DND-41 (cell line): ENCODE measurements around the gene MED12L.
A peak's percentile ranks its signal among the peaks of the same experiment; 100 is the strongest.

Experiments used
- ATAC-seq: fragments of 200-7000 bp; cut with Tn5 transposase; 3 replicates; pipeline ENCODE4 v1.9.1; 2021; ENCODE audit warnings: low read depth; ENCODE audit not compliant: insufficient read depth
- DNase-seq: peaks from one replicate; pipeline ENCODE4 v3.0.0-alpha.2; 2020
- H2AFZ ChIP-seq: 2 replicates; pipeline ENCODE4 v1.6.0; 2012; ENCODE audit warnings: low read depth, low read length
- H3K27ac ChIP-seq: 2 replicates; pipeline ENCODE4 v1.5.1; 2012; ENCODE audit warnings: low read length, inconsistent platforms
- H3K27me3 ChIP-seq: fragments of 200-600 bp; sonication (generic); 2 replicates; pipeline ENCODE4 v1.6.0; 2012; ENCODE audit warnings: low read length, mild to moderate bottlenecking, inconsistent platforms; ENCODE audit not compliant: insufficient read depth, poor library complexity
- H3K36me3 ChIP-seq: 2 replicates; pipeline ENCODE4 v1.5.1; 2012; ENCODE audit warnings: low read length, inconsistent platforms; ENCODE audit not compliant: insufficient read depth
- H3K4me1 ChIP-seq: 2 replicates; pipeline ENCODE4 v1.5.1; 2012; ENCODE audit warnings: mild to moderate bottlenecking, low read length; ENCODE audit not compliant: insufficient read depth
- H3K4me2 ChIP-seq: 2 replicates; pipeline ENCODE4 v1.6.0; 2012; ENCODE audit warnings: mild to moderate bottlenecking, moderate library complexity, low read length, inconsistent platforms; ENCODE audit not compliant: insufficient read depth
- H3K4me3 ChIP-seq, 2 experiments: fragments of 200-600 bp in 1 of 2; shearing (Covaris generic) in 1 of 2; 2 replicates each; pipeline ENCODE4 v1.5.1; 2012 to 2016; ENCODE audit warnings: inconsistent platforms in 2 of 2, low read length in 2 of 2, mild to moderate bottlenecking in 2 of 2, low read depth in 1 of 2, moderate library complexity in 1 of 2
- H3K79me2 ChIP-seq: 2 replicates; pipeline ENCODE4 v1.6.0; 2012; ENCODE audit warnings: low read length, inconsistent platforms; ENCODE audit not compliant: insufficient read depth
- H3K9ac ChIP-seq: 2 replicates; pipeline ENCODE4 v1.6.0; 2012; ENCODE audit warnings: low read depth, mild to moderate bottlenecking, inconsistent platforms, low read length, moderate library complexity
- H3K9me3 ChIP-seq: 2 replicates; pipeline ENCODE4 v1.5.1; 2012; ENCODE audit warnings: low read length, moderate library complexity, mild to moderate bottlenecking, inconsistent platforms; ENCODE audit not compliant: insufficient read depth, severe bottlenecking
- H4K20me1 ChIP-seq: 2 replicates; pipeline ENCODE4 v1.6.0; 2012; ENCODE audit warnings: low read length; ENCODE audit not compliant: insufficient read depth
- EZH2 ChIP-seq: IDR thresholded peaks from 3 replicates; pipeline ENCODE4 v1.6.1; 2012; ENCODE audit warnings: borderline replicate concordance, low read depth, mild to moderate bottlenecking, moderate library complexity, low read length, inconsistent platforms; ENCODE audit not compliant: severe bottlenecking
- TF ChIP-seq, protein P1 (sequence below): IDR thresholded peaks from 2 replicates; pipeline ENCODE4 v1.5.1; 2012; ENCODE audit warnings: borderline replicate concordance, low read length, moderate library complexity, mild to moderate bottlenecking; ENCODE audit not compliant: poor library complexity, severe bottlenecking; ENCODE audit errors: extremely low read depth

Gene MED12L

DNA sequence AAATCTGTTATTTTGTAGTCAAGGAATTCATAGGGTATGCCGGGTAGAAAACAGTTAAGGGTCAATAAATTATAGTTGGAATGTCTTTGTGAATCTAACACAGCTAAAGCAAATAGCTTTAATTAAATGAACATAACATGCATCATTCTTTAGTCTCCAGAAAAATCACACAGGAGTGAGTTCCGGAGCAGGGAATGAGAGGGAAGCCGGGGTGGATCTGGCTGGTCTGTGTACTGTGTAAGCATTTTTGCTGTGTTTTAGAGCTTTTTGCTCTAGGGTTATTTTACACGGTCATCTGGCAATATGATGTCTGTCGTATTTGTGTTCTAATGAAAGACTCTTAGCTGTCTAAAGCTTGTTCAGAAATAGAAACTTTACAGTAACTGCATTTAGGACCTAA lies 57.5 kb downstream of the MED12L start:
- Histone ChIP-seq H3K4me2 (no peak overlapping the region), H3K27me3 (no peaks in the 10 kb centered on the region), H3K79me2 (no peaks in the 10 kb centered on the region), H3K9ac (no peak overlapping the region), H3K36me3 (no peaks in the 10 kb centered on the region), H2AFZ (no peak overlapping the region), H3K4me3 (no peak overlapping the region), H3K27ac (no peak overlapping the region), H3K9me3 (no peaks in the 10 kb centered on the region), H3K4me1 (peaks cover 11% of the 10 kb centered on the region), H4K20me1 (no peaks in the 10 kb centered on the region)
- no peak for TF ChIP-seq EZH2
- TF ChIP-seq, protein P1, sequence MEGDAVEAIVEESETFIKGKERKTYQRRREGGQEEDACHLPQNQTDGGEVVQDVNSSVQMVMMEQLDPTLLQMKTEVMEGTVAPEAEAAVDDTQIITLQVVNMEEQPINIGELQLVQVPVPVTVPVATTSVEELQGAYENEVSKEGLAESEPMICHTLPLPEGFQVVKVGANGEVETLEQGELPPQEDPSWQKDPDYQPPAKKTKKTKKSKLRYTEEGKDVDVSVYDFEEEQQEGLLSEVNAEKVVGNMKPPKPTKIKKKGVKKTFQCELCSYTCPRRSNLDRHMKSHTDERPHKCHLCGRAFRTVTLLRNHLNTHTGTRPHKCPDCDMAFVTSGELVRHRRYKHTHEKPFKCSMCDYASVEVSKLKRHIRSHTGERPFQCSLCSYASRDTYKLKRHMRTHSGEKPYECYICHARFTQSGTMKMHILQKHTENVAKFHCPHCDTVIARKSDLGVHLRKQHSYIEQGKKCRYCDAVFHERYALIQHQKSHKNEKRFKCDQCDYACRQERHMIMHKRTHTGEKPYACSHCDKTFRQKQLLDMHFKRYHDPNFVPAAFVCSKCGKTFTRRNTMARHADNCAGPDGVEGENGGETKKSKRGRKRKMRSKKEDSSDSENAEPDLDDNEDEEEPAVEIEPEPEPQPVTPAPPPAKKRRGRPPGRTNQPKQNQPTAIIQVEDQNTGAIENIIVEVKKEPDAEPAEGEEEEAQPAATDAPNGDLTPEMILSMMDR = no peak
- ATAC-seq (no peak), DNase-seq (no peak)

DNA sequence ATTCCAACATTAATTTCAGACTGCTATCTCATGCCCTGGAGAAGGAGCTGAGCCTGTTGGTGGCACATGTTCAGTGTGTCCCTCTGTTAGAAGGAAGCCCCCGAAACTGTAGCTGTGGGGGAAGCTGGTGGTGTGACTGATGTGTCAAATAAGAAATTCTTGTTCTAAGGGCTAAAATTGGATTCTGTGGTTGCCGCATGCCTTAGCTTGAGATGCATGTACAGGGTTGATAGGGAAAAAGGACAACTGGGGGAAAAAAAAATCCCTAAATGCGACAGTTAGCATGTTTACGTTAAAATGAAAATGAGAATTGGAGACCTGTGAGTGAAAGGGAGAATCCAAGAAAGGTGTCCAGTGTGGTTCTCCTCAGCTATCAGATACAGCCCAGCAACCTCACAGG lies 58.6 kb downstream of the MED12L start:
- Histone ChIP-seq H4K20me1 (no peaks in the 10 kb centered on the region), H2AFZ (no peak overlapping the region), H3K27me3 (no peaks in the 10 kb centered on the region), H3K4me1 (peaks cover 11% of the 10 kb centered on the region), H3K4me2 (no peak overlapping the region), H3K36me3 (no peaks in the 10 kb centered on the region), H3K4me3 (no peak overlapping the region), H3K9ac (no peak overlapping the region), H3K79me2 (no peaks in the 10 kb centered on the region), H3K27ac (no peak overlapping the region), H3K9me3 (no peaks in the 10 kb centered on the region)
- no peak for DNase-seq
- TF ChIP-seq, protein P1 = no peak
- TF ChIP-seq EZH2 = no peak
- no peak for ATAC-seq

DNA sequence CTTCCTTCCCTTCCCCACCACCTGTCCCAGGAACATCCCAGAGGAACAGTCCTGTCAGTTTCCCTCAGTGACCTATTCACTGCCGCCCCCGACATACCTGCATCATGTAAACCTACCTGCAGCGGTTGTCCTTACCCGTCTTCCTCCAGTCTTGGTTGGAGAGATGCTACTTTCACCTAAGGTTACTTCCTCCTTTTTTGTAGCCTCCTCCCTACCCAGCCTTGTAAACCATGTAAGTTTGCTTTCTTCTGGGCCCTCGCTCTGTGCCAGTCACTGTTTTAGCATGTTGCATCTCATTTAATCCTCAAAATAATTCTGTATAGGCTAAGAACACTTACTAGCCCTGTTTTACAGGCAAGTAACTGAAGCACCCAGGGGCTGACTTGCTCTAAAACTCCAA lies 59.3 kb downstream of the MED12L start:
- TF ChIP-seq, protein P1 = no peak
- TF ChIP-seq EZH2 = no peak
- H3K4me2 ChIP-seq = no peak overlapping the region
- no peaks in the 10 kb centered on the region for H3K27me3 ChIP-seq
- no peak overlapping the region for H3K27ac ChIP-seq
- ATAC-seq (no peak), DNase-seq (no peak)
- H3K9ac ChIP-seq = no peak overlapping the region
- H3K9me3 ChIP-seq = no peaks in the 10 kb centered on the region
- H3K4me3 ChIP-seq = no peak overlapping the region
- H3K4me1 ChIP-seq = peaks cover 11% of the 10 kb centered on the region
- no peak overlapping the region for H2AFZ ChIP-seq
- no peaks in the 10 kb centered on the region for H3K79me2 ChIP-seq
- no peaks in the 10 kb centered on the region for H3K36me3 ChIP-seq
- H4K20me1 ChIP-seq = no peaks in the 10 kb centered on the region

DNA sequence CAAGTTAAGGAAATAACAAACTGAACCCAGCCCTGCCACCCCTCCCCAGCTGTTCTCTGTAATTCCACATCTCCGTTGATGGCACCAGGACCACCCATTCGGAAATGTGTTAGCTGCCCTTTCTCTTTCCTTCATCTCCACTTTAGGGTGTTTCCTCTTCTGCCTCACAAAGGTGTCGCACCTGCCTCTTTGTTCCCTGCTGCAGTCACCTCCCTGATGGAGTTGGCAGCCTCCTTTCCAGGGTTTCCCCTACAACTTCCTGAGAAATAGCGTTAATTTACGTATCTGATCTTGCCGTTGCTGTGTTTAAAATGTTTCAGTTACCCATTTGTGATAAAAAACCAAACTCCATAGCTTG lies 60.2 kb downstream of the MED12L start:
- Histone ChIP-seq H3K27ac (0 out of 2 replicates have a peak overlapping the region, but pooled peaks have one; percentile 18), H2AFZ (no peak overlapping the region), H4K20me1 (no peaks in the 10 kb centered on the region), H3K79me2 (no peaks in the 10 kb centered on the region), H3K9me3 (no peaks in the 10 kb centered on the region), H3K4me3 (no peak overlapping the region), H3K36me3 (no peaks in the 10 kb centered on the region), H3K9ac (no peak overlapping the region), H3K27me3 (no peaks in the 10 kb centered on the region), H3K4me2 (0 out of 2 replicates have a peak overlapping the region, but pooled peaks have one; percentile 31), H3K4me1 (peaks cover 11% of the 10 kb centered on the region)
- DNase-seq (no peak), ATAC-seq (no peak)
- TF ChIP-seq EZH2 = no peak
- TF ChIP-seq, protein P1 = no peak
